ENCODE data around the gene TMIE.
A peak's percentile ranks its signal among the peaks of the same experiment; 100 is the strongest.
"Not testable (repeated sequence)": the region's sequence is repeated elsewhere in the genome, so short reads cannot be mapped to it uniquely, and the experiment has no call there.

The TMIE gene

GRCh38 chr3:46690798-46691197, 10.4 kb upstream of the TMIE start:
- no peak for DNase-seq

- DNase-seq: no peak
Measured at GRCh38 chr3:46692566-46692990, 8.6 kb upstream of the TMIE start.

GRCh38 chr3:46693038-46693891, 7.9 kb upstream of the TMIE start, which contains the start of gene ALS2CL:
Gene ALS2CL, minus strand, starts transcription at chr3:46693679. Its CDS starts 4,239 bp downstream, at chr3:46689440.
- DNase-seq: peak; percentile 26

DNA sequence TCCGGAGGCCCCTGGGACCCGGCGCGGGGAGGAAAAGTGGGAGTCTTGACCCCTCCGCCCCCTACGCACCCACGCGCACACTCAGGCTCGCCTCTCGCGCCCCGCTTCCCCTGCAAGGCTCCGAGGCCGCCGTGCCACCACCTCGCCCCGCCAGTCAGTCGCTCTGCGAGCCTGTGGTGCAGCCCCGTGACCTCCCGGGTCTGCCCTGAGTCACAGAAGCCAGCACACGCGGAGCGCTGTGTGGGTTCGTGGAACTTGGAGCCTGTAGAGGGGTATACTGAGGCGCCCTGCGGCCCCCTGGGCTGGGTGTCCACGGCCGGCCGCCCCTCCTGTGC, 7.3 kb upstream of the TMIE start:
- no peak for DNase-seq

- DNase-seq: no peak
Measured at GRCh38 chr3:46694520-46694919, 6.7 kb upstream of the TMIE start.

DNA sequence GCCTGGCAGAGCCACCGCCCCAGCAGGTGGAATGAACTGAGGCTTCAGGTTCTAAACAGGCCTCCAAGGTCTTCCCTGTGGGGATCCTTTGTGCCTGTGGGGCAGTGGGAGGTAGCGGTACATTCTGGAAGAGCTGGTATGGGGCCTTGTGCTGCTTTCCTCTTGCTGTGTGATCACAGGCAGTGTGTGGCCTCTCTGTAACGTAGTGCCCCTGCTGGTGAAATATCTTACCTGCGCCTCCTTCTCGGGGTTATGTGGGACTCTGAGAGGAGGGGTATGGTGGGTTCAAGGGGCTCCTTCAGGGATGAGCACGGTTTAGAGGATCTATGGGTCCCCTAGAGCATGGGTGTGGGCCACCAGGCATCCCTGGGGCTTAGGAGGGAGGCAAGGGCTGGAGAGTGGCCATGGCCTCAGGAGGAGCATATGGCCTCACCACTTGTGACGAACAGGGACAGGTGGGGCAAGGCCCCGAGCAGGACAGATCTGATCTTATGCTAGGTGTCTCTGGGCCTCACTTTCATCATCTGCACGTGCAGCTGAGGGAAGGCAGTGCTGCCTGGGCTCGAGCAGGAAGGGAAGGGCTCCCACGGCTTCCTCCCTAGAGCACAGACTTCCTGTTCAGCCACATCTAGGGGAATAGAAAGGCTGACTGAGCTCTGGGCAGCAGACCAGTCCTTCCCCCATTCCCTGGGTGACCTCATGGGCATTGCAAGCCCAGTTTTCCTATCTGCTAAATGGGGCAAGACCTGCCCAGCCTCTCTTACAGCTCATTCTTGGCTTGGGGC, 5.8 kb upstream of the TMIE start:
- peak; percentile 42 for DNase-seq

GRCh38 chr3:46695962-46696894, 5.0 kb upstream of the TMIE start:
- no peak for DNase-seq

DNA sequence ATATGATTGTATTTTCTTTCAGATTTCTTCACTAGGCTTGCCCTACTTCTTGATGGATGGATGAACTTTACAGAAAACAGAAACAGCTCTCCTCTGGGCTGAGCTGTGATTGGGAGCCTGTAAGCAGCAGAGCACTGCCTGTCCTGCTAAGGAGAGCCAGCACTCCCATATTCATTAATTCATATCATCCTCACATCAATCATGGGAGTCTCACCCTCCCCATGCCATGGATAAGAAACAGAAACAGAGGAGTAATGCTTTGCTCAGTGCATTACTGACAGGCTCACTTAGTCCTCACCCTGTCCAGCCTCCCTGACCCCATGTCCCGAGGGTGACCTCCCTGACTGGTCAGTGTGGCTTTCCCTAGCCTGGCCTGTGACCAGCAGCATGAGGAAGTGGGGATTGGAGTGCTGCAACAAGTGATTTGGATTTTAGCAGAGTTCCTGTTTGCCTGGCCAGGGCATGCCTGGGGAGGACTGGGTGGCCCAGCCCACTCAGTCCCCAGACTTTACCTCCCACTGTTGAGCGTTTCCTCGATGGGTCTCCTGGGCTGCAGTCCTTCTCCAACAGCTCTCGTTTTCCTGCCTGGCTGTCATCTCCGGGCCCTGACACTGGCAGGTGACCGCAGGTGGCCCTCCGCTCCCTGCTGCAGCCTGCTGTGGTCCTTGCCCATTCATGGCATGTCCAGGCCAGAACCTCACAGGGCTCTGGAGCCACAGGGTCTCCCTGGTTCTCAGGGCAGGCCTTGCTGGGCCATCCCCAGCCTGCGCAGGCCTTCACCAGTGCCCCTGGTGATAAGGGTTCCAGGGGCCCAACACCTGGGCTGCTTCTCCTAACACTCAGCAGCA, 1.3 kb upstream of the TMIE start:
- DNase-seq: no peak

GRCh38 chr3:46700772-46701171, 420 bp upstream of the TMIE start:
- no peak for DNase-seq

- no peak for DNase-seq
Measured at GRCh38 chr3:46702246-46703012, 1.2 kb downstream of the TMIE start.

DNA sequence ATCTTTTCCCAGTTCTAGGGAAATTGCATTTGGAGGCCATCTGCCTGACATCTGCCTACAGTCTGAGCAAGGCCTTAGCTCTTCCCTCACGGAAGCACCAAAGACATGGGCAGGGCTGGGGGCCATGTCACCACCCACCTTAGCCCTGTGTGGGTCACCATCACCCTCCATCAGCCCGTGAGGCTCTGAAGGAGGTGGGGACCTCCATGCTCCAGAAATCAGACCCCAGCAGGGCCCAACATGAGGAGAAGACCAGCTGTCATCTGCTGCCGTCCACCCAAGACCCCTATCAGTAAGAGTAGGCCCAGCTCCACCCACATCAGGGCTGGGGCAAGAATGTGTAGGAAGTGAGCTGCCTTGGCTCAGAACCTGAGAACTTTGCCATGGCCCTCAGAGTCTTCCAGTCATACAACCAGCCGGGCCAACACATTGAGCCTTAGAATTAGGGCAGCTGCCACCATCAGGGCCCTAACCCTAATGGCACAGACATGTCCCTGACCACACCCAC, 1.9 kb downstream of the TMIE start:
- no peak for DNase-seq

- not testable (repeated sequence) for DNase-seq
Measured at GRCh38 chr3:46704346-46704745, 3.2 kb downstream of the TMIE start.

DNA sequence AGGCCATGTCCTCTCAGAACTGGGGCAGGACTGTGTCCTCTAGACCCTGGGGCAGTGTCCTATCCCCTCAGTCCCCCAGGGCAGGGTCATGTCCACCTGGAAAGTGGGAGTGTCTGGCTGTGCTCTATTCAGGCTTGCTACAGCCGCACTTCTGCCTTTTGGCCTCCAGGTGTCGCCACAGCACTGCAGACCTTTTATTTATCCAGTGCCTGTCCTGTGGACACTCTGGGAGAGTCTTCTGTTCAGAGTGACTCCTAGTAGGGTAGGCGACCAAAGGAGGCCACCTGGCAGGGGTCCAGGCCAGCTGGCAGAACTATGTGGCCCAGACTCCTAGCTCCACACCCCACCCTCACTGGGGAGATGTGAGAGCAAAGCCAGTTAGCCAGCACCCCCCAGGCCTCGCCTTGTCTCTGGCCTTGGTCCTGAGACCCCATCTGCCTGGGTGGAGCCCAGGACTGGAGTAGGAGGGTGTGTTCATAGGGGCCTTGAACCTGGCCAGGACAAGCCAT, 3.9 kb downstream of the TMIE start:
- peak; percentile 75 for DNase-seq

- no peak for DNase-seq
Measured at GRCh38 chr3:46705751-46706552, 4.8 kb downstream of the TMIE start.

GRCh38 chr3:46706771-46707582, 5.8 kb downstream of the TMIE start:
- no peak for DNase-seq

GRCh38 chr3:46707601-46708011, 6.4 kb downstream of the TMIE start:
- DNase-seq: no peak

DNA sequence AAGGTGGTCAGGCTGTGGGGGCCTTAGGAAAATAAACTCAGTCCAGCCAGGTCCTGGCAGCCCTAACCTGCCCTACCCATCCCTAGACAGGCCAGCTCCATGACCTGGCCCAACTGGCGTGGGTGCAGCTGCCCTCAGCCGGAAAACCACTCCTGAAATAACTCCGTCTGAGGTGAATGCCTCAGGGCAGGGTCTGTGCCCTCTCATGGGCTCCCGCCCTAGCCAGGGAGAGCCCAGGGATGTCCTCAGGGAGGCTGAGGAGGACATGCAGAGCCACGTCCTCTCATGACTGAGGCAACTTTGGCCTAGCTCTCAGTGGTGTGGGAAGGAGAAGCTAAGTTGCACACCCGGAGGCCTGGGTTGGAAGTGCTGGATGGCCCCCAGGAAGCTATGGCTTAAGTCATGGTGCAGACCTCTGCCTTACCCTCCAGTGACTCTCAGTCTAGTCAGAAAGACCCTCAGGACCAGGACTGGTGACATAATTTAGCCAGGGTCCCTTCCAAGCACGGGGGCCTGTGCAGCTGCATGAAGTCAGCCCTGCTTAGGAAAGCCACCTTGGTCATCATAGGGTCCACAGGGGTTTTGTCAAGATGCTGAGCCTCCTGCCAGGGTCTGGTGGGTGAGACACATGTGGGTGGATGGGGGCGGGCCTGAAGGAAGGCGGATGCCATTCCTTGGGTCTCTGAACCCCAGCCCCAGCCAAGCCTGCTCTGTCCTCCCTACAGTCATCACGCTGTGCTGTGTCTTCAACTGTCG, 7.4 kb downstream of the TMIE start:
- no peak for DNase-seq

DNA sequence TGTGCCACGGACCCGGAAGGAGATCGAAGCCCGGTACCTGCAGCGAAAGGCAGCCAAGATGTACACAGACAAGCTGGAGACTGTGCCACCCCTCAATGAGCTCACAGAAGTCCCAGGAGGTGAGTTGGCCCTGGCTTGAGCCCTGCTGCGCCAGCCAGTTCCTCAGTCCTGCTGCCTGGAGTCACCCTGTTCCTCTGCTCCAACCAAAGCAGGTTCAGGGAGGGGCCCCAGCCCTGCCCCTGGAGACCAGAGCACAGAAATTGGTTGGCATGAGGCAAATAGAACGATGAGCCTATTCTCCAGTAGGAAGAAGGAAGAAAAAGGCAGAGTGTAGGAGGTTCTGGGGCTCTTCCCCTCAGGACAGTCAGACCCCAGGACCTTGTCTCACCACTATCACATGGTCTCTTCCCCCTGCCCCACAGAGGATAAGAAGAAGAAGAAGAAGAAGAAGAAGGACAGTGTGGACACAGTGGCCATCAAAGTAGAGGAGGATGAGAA, 8.0 kb downstream of the TMIE start:
- DNase-seq: no peak

All from NCI-H82 (cell line).